Trophoblast cell (in vitro differentiated cells and primary cell): ENCODE data around the gene AIFM3.

Source experiments
- DNase-seq, 2 donors: peaks; one replicate each; pipeline ENCODE4 v3.0.0-alpha.2; 2016
- H2AFZ ChIP-seq: 2 replicates; pipeline ENCODE4 v1.6.1; 2013; ENCODE audit warnings: low read length, moderate library complexity, mild to moderate bottlenecking; ENCODE audit not compliant: insufficient read depth, poor library complexity
- H2AK5ac ChIP-seq: 2 replicates; pipeline ENCODE4 v1.6.1; 2013; ENCODE audit warnings: mild to moderate bottlenecking, low read length
- H2BK120ac ChIP-seq: 2 replicates; pipeline ENCODE4 v1.6.1; 2013; ENCODE audit warnings: low read length, mild to moderate bottlenecking, moderate library complexity; ENCODE audit not compliant: insufficient read depth, poor library complexity
- H2BK12ac ChIP-seq: 2 replicates; pipeline ENCODE4 v1.6.1; 2013; ENCODE audit warnings: mild to moderate bottlenecking, low read length, moderate library complexity
- H2BK5ac ChIP-seq: 2 replicates; pipeline ENCODE4 v1.6.1; 2013; ENCODE audit warnings: low read length, low read depth, moderate library complexity, mild to moderate bottlenecking; ENCODE audit not compliant: poor library complexity
- H3K14ac ChIP-seq: 2 replicates; pipeline ENCODE4 v1.6.1; 2013; ENCODE audit warnings: mild to moderate bottlenecking, low read length
- H3K18ac ChIP-seq: 2 replicates; pipeline ENCODE4 v1.6.1; 2013; ENCODE audit warnings: mild to moderate bottlenecking, low read length
- H3K23ac ChIP-seq: 2 replicates; pipeline ENCODE4 v1.6.1; 2013; ENCODE audit warnings: low read length
- H3K27ac ChIP-seq: 2 replicates; pipeline ENCODE4 v1.5.1; 2013; ENCODE audit warnings: low read depth, mild to moderate bottlenecking, inconsistent platforms, low read length, moderate library complexity
- H3K27me3 ChIP-seq: 2 replicates; pipeline ENCODE4 v1.6.1; 2013; ENCODE audit warnings: inconsistent platforms, mild to moderate bottlenecking, low read length, moderate library complexity; ENCODE audit not compliant: insufficient read depth
- H3K36me3 ChIP-seq, 2 experiments: 1 replicate in 1 of 2; 2 replicates in 1 of 2; pipeline ENCODE4 v1.6.1; 2013; ENCODE audit warnings: low read length in 2 of 2, mild to moderate bottlenecking in 2 of 2, moderate library complexity in 1 of 2; ENCODE audit not compliant: insufficient read depth in 2 of 2, control insufficient read depth in 1 of 2
- H3K4ac ChIP-seq: 2 replicates; pipeline ENCODE4 v1.6.1; 2013; ENCODE audit warnings: low read depth, mild to moderate bottlenecking, low read length, moderate library complexity
- H3K4me1 ChIP-seq, 2 experiments: 1 replicate in 1 of 2; 2 replicates in 1 of 2; pipeline ENCODE4 v1.6.1; 2013; ENCODE audit warnings: low read length in 2 of 2, mild to moderate bottlenecking in 2 of 2, moderate library complexity in 1 of 2; ENCODE audit not compliant: insufficient read depth in 2 of 2, control insufficient read depth in 1 of 2
- H3K4me2 ChIP-seq: 2 replicates; pipeline ENCODE4 v1.6.1; 2013; ENCODE audit warnings: inconsistent platforms, mild to moderate bottlenecking, low read length, moderate library complexity
- H3K4me3 ChIP-seq: 2 replicates; pipeline ENCODE4 v1.5.1; 2013; ENCODE audit warnings: mild to moderate bottlenecking, low read depth, low read length, inconsistent platforms
- H3K79me1 ChIP-seq: one replicate; pipeline ENCODE4 v1.6.1; 2013; ENCODE audit warnings: low read length
- H3K79me2 ChIP-seq: 2 replicates; pipeline ENCODE4 v1.6.1; 2013; ENCODE audit warnings: low read length, mild to moderate bottlenecking; ENCODE audit not compliant: control insufficient read depth, insufficient read depth, poor library complexity
- H3K9ac ChIP-seq: 2 replicates; pipeline ENCODE4 v1.6.1; 2013; ENCODE audit warnings: mild to moderate bottlenecking, low read length
- H3K9me3 ChIP-seq: 2 replicates; pipeline ENCODE4 v1.6.1; 2013; ENCODE audit warnings: low read depth, mild to moderate bottlenecking, control low read depth, inconsistent platforms, low read length; ENCODE audit not compliant: insufficient read depth
- H4K12ac ChIP-seq: 2 replicates; pipeline ENCODE4 v1.6.1; 2013; ENCODE audit warnings: low read depth, mild to moderate bottlenecking, low read length, moderate library complexity
- H4K8ac ChIP-seq: 2 replicates; pipeline ENCODE4 v1.6.1; 2013; ENCODE audit warnings: low read depth, mild to moderate bottlenecking, low read length, moderate library complexity
- H4K91ac ChIP-seq: one replicate; pipeline ENCODE4 v1.6.1; 2013; ENCODE audit warnings: low read depth, mild to moderate bottlenecking, low read length, moderate library complexity
- WGBS: extraction: QIAGEN DNeasy Blood & Tissue Kit; methylation state at CpG from one replicate; pipeline ENCODE4 v1.1.7; 2013; ENCODE audit warnings: missing lambda C conversion rate; ENCODE audit not compliant: insufficient read length, insufficient coverage; ENCODE audit errors: extremely low coverage; 5-methylcytosine and 5-hydroxymethylcytosine counted together

Gene AIFM3

DNA sequence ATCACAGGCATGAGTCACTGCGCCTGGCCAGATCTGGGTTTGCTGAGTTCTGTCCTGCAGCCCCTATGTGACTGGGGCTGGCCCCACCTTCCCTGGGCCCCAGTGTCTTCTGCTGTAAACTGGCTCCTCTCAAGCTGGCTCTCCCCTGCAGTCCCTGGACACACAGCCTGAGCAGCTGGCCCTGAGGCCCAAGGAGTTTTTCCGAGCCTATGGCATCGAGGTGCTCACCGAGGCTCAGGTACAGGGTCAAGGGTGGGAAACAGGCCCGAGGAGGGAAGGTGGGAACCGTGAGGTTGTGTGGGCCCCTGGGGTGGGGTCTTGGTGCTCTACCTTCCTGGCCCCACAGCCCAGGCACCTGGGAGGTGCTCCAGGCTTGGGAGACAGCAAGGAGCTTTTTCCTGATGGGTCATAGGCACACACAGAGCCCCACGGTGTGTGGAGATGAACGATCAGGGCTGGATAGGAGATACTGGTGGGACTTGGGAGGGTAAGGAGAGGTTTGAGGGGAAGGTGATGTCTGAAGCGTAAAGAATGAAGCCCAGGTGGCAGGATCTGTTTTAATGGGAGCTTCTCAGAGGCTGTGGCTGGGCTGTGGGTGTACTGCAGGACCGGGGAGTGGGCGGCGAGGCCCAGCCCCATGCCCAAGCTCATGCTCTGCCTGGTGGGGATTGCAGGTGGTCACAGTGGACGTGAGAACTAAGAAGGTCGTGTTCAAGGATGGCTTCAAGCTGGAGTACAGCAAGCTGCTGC, 8.7 kb downstream of the AIFM3 start:
- Histone ChIP-seq H4K8ac (no peak overlapping the region), H3K79me2 (no peaks in the 10 kb centered on the region), H3K4ac (no peak overlapping the region), H2BK5ac (no peak overlapping the region), H2BK120ac (no peak overlapping the region), H3K27ac (no peak overlapping the region), H4K91ac (no peak overlapping the region), H2BK12ac (no peak overlapping the region), H3K9ac (no peak overlapping the region), H3K18ac (no peak overlapping the region), H3K36me3 (no peaks in the 10 kb centered on the region), H3K4me1 (peaks cover 7 to 11% of the 10 kb centered on the region in 2 experiments), H3K27me3 (no peaks in the 10 kb centered on the region), H2AFZ (no peak overlapping the region), H3K79me1 (no peaks in the 10 kb centered on the region), H4K12ac (no peak overlapping the region), H3K9me3 (peaks cover 18% of the 10 kb centered on the region), H3K23ac (no peak overlapping the region), H3K4me3 (no peak overlapping the region), H2AK5ac (no peak overlapping the region), H3K14ac (no peak overlapping the region), H3K4me2 (no peak overlapping the region)
- no CpG with 5 or more reads among the region's 14 CpGs for WGBS
- no peak for DNase-seq

DNA sequence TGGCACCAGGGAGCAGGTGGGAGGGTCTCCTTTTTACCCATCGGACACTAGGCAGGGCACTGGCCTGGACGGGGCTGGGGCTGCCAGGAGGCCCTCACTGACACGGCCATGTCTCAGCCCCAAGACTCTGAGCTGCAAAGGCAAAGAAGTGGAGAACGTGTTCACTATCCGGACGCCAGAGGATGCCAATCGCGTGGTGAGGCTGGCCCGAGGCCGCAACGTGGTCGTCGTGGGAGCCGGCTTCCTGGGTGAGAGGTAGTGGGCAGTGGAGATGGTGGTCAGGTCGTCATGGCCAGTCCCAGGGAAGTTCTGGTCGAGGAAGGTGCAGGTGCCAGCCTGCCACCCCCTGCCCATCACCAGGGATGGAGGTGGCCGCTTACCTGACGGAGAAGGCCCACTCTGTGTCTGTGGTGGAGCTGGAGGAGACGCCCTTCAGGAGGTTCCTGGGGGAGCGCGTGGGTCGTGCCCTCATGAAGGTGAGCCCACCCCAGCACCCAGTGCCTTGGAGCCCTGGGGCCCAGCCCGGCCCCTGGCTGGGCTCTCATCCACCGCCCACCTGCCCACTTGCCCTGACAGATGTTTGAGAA, 9.3 kb downstream of the AIFM3 start:
- peaks cover 7 to 13% of the 10 kb centered on the region in 2 experiments for H3K4me1 ChIP-seq
- no peak overlapping the region for H3K4ac ChIP-seq
- H2AK5ac ChIP-seq: no peak overlapping the region
- H3K4me3 ChIP-seq: no peak overlapping the region
- H3K4me2 ChIP-seq: no peak overlapping the region
- H3K23ac ChIP-seq: no peak overlapping the region
- H3K79me2 ChIP-seq: no peaks in the 10 kb centered on the region
- H3K9me3 ChIP-seq: peaks cover 18% of the 10 kb centered on the region
- no peaks in the 10 kb centered on the region for H3K79me1 ChIP-seq
- H3K18ac ChIP-seq: no peak overlapping the region
- no peak overlapping the region for H4K8ac ChIP-seq
- H4K12ac ChIP-seq: no peak overlapping the region
- no CpG with 5 or more reads among the region's 24 CpGs for WGBS
- H3K27me3 ChIP-seq: no peaks in the 10 kb centered on the region
- no peak for DNase-seq
- no peak overlapping the region for H3K27ac ChIP-seq
- H2BK5ac ChIP-seq: no peak overlapping the region
- no peaks in the 10 kb centered on the region for H3K36me3 ChIP-seq
- no peak overlapping the region for H2BK12ac ChIP-seq
- no peak overlapping the region for H2BK120ac ChIP-seq
- H3K9ac ChIP-seq: no peak overlapping the region
- H3K14ac ChIP-seq: no peak overlapping the region
- H2AFZ ChIP-seq: no peak overlapping the region
- H4K91ac ChIP-seq: no peak overlapping the region

DNA sequence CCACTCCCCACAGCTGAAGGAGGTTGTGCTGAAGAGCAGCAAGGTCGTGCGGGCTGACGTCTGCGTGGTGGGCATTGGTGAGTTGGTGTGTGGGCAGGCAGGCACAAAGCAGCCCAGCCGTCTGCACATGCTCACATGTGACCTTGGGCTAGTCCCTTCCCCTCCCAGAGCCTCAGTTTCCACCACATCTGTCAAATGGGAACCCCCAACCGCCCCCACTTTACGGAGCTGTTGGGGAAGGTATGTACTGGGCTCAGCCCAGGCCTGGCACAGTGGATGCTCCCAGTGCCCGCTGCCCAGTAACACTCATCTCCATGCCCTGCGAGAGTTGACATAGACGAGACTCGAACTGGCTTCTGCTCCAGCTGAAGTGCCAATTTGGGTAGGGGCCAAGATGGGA, 10.0 kb downstream of the AIFM3 start:
- no CpG with 5 or more reads among the region's 11 CpGs for WGBS
- Histone ChIP-seq H3K4me1 (peaks cover 7 to 16% of the 10 kb centered on the region in 2 experiments), H3K79me1 (peaks cover 5% of the 10 kb centered on the region), H3K14ac (no peak overlapping the region), H3K27me3 (no peaks in the 10 kb centered on the region), H3K4me2 (no peak overlapping the region), H3K4ac (no peak overlapping the region), H3K27ac (no peak overlapping the region), H2AFZ (no peak overlapping the region), H2BK120ac (no peak overlapping the region), H3K23ac (no peak overlapping the region), H3K18ac (no peak overlapping the region), H3K9me3 (peaks cover 18% of the 10 kb centered on the region), H3K36me3 (no peaks in the 10 kb centered on the region), H4K12ac (no peak overlapping the region), H3K79me2 (peaks cover 2% of the 10 kb centered on the region), H2AK5ac (no peak overlapping the region), H3K9ac (no peak overlapping the region), H2BK5ac (no peak overlapping the region), H4K8ac (no peak overlapping the region), H4K91ac (no peak overlapping the region), H3K4me3 (no peak overlapping the region), H2BK12ac (no peak overlapping the region)
- DNase-seq: no peak

DNA sequence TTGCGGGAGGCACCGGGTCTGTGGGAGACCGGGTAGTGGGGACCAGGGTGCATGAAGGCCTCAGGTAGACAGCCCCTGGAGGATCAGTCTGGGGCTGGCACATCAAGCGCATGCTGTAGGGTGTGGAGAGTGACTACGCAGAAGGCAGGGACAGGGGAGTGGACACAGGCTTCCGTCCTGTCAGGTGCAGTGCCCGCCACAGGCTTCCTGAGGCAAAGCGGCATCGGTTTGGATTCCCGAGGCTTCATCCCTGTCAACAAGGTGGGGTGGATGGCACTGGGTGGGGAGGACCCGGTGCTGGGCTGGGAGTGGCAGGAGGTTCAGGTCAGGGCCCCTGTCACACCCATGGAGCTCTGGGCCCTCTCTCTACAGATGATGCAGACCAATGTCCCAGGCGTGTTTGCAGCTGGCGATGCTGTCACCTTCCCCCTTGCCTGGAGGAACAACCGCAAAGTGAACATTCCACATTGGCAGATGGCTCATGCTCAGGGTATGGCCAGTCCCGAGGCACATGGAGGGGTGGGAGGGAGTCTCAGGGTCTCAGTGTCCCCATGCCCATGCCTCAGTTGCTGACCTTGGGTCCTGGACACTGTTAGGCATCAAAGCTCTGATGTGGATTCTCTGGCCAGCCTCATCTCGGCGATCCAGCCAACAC, 10.6 kb downstream of the AIFM3 start:
- H4K12ac ChIP-seq: no peak overlapping the region
- no CpG with 5 or more reads among the region's 17 CpGs for WGBS
- no peak overlapping the region for H2BK120ac ChIP-seq
- H4K91ac ChIP-seq: no peak overlapping the region
- no peak overlapping the region for H3K4me3 ChIP-seq
- H2BK5ac ChIP-seq: no peak overlapping the region
- H3K9me3 ChIP-seq: peaks cover 18% of the 10 kb centered on the region
- H3K18ac ChIP-seq: no peak overlapping the region
- no peak overlapping the region for H3K14ac ChIP-seq
- no peak overlapping the region for H2AFZ ChIP-seq
- no peak overlapping the region for H2BK12ac ChIP-seq
- no peak overlapping the region for H3K4ac ChIP-seq
- no peak overlapping the region for H2AK5ac ChIP-seq
- no peak overlapping the region for H3K23ac ChIP-seq
- H3K27ac ChIP-seq: no peak overlapping the region
- H3K4me1 ChIP-seq: peaks cover 7 to 16% of the 10 kb centered on the region in 2 experiments
- H3K27me3 ChIP-seq: no peaks in the 10 kb centered on the region
- peaks cover 8% of the 10 kb centered on the region for H3K79me1 ChIP-seq
- no peak overlapping the region for H3K4me2 ChIP-seq
- peak; percentile 45 to 64 for DNase-seq
- H3K9ac ChIP-seq: no peak overlapping the region
- H3K79me2 ChIP-seq: peaks cover 7% of the 10 kb centered on the region
- no peaks in the 10 kb centered on the region for H3K36me3 ChIP-seq
- H4K8ac ChIP-seq: no peak overlapping the region
